Measurements from ENCODE around the gene EIF3I.

EIF3I gene

GRCh38 chr1:32186077-32186476, 36.1 kb upstream of the EIF3I start:
- Histone ChIP-seq H3K36me3 (replicated peaks) (peaks cover 72% of the 10 kb centered on the region), H3K4me3 (ENCODE audit: low read depth, low read length) (no peak overlapping the region), H3K27me3 (replicated peaks) (no peaks in the 10 kb centered on the region), H3K27ac (no peak overlapping the region)
- TF ChIP-seq CTCF (IDR thresholded peaks at IDR 0.05; ENCODE audit: low read depth, low read length, missing control alignments), result no peak
- in situ Hi-C loops (cut with HindIII; ENCODE audit: low pct_ligation_motif_present, low sequenced_read_pairs), result no loop called here
- DNase-seq, result no peak

- no peak for TF ChIP-seq CTCF (IDR thresholded peaks at IDR 0.05; ENCODE audit: low read depth, low read length, missing control alignments)
- H3K4me3 ChIP-seq (ENCODE audit: low read depth, low read length), result no peak overlapping the region
- H3K27ac ChIP-seq, result no peak overlapping the region
- H3K27me3 ChIP-seq (replicated peaks), result no peaks in the 10 kb centered on the region
- DNase-seq, result no peak
- H3K36me3 ChIP-seq (replicated peaks), result peaks cover 76% of the 10 kb centered on the region
- in situ Hi-C loops (cut with HindIII; ENCODE audit: low pct_ligation_motif_present, low sequenced_read_pairs), result no loop called here
Measured at GRCh38 chr1:32186491-32186890, 35.7 kb upstream of the EIF3I start.

- H3K36me3 ChIP-seq (replicated peaks), result peaks cover 85% of the 10 kb centered on the region
- in situ Hi-C loops (cut with HindIII; ENCODE audit: low pct_ligation_motif_present, low sequenced_read_pairs), result no loop called here
- DNase-seq, result no peak
- H3K27ac ChIP-seq, result no peak overlapping the region
- TF ChIP-seq CTCF (IDR thresholded peaks at IDR 0.05; ENCODE audit: low read depth, low read length, missing control alignments), result no peak
- no peaks in the 10 kb centered on the region for H3K27me3 ChIP-seq (replicated peaks)
- no peak overlapping the region for H3K4me3 ChIP-seq (ENCODE audit: low read depth, low read length)
Measured at GRCh38 chr1:32187850-32188249, 34.4 kb upstream of the EIF3I start.

- DNase-seq, result no peak
- Histone ChIP-seq H3K27me3 (replicated peaks) (no peaks in the 10 kb centered on the region), H3K36me3 (replicated peaks) (peaks cover 95% of the 10 kb centered on the region), H3K4me3 (ENCODE audit: low read depth, low read length) (no peak overlapping the region), H3K27ac (no peak overlapping the region)
- in situ Hi-C loops (cut with HindIII; ENCODE audit: low pct_ligation_motif_present, low sequenced_read_pairs), result no loop called here
- TF ChIP-seq CTCF (IDR thresholded peaks at IDR 0.05; ENCODE audit: low read depth, low read length, missing control alignments), result no peak
Measured at GRCh38 chr1:32192220-32192948, 29.8 kb upstream of the EIF3I start.

- Histone ChIP-seq H3K27ac (no peak overlapping the region), H3K27me3 (replicated peaks) (no peaks in the 10 kb centered on the region), H3K4me3 (ENCODE audit: low read depth, low read length) (no peak overlapping the region), H3K36me3 (replicated peaks) (peaks cover 78% of the 10 kb centered on the region)
- in situ Hi-C loops (cut with HindIII; ENCODE audit: low pct_ligation_motif_present, low sequenced_read_pairs), result no loop called here
- no peak for DNase-seq
- no peak for TF ChIP-seq CTCF (IDR thresholded peaks at IDR 0.05; ENCODE audit: low read depth, low read length, missing control alignments)
Measured at GRCh38 chr1:32194984-32195383, 27.2 kb upstream of the EIF3I start.

GRCh38 chr1:32195531-32195930, 26.7 kb upstream of the EIF3I start:
- in situ Hi-C loops (cut with HindIII; ENCODE audit: low pct_ligation_motif_present, low sequenced_read_pairs), result no loop called here
- DNase-seq, result no peak

More at GRCh38 chr1:32195531-32195930, 26.7 kb upstream of the EIF3I start:
- H3K36me3 ChIP-seq (replicated peaks), result peaks cover 72% of the 10 kb centered on the region
- no peak overlapping the region for H3K4me3 ChIP-seq (ENCODE audit: low read depth, low read length)
- H3K27ac ChIP-seq, result no peak overlapping the region
- no peak for TF ChIP-seq CTCF (IDR thresholded peaks at IDR 0.05; ENCODE audit: low read depth, low read length, missing control alignments)
- no peaks in the 10 kb centered on the region for H3K27me3 ChIP-seq (replicated peaks)
